HG03342 (cell line): ENCODE results near the gene PARD3B.

Source experiments
- ATAC-seq: cut with Tn5 transposase; IDR thresholded peaks from one replicate; pipeline ENCODE4 v1.9.1; 2021; ENCODE audit warnings: mild to moderate bottlenecking, moderate library complexity; ENCODE audit not compliant: unreplicated experiment

PARD3B gene

GRCh38 chr2:204923957-204924356 lies 378.7 kb downstream of the PARD3B start:
- ATAC-seq: no peak

- ATAC-seq: no peak
Measured at GRCh38 chr2:204931562-204931961, 386.3 kb downstream of the PARD3B start.

- ATAC-seq: no peak
Measured at GRCh38 chr2:204933735-204934374, 388.6 kb downstream of the PARD3B start.

GRCh38 chr2:204944927-204945326 lies 399.7 kb downstream of the PARD3B start:
- no peak for ATAC-seq

- ATAC-seq: no peak
Measured at GRCh38 chr2:204945376-204945775, 400.1 kb downstream of the PARD3B start.

- ATAC-seq: no peak
Measured at GRCh38 chr2:204946892-204947291, 401.6 kb downstream of the PARD3B start.

GRCh38 chr2:204947405-204947804 lies 402.1 kb downstream of the PARD3B start:
- no peak for ATAC-seq

- ATAC-seq: no peak
Measured at GRCh38 chr2:204948024-204948763, 402.9 kb downstream of the PARD3B start.

GRCh38 chr2:204948822-204949221 lies 403.5 kb downstream of the PARD3B start:
- ATAC-seq: no peak

GRCh38 chr2:204950695-204951346 lies 405.5 kb downstream of the PARD3B start:
- no peak for ATAC-seq

- ATAC-seq: no peak
Measured at GRCh38 chr2:204958371-204958770, 413.1 kb downstream of the PARD3B start.

GRCh38 chr2:204964414-204964813 lies 419.1 kb downstream of the PARD3B start:
- no peak for ATAC-seq

GRCh38 chr2:204966245-204966644 lies 421.0 kb downstream of the PARD3B start:
- ATAC-seq: no peak

GRCh38 chr2:204967199-204967960 lies 422.1 kb downstream of the PARD3B start:
- no peak for ATAC-seq

- ATAC-seq: no peak
Measured at GRCh38 chr2:204971206-204971907, 426.1 kb downstream of the PARD3B start.

GRCh38 chr2:204972161-204972560 lies 426.9 kb downstream of the PARD3B start:
- no peak for ATAC-seq

- ATAC-seq: no peak
Measured at GRCh38 chr2:204972606-204973336, 427.5 kb downstream of the PARD3B start.

GRCh38 chr2:204973616-204974015 lies 428.3 kb downstream of the PARD3B start:
- ATAC-seq: no peak

- no peak for ATAC-seq
Measured at GRCh38 chr2:204974487-204974886, 429.2 kb downstream of the PARD3B start.

GRCh38 chr2:204977914-204978313 lies 432.6 kb downstream of the PARD3B start:
- ATAC-seq: no peak
